Measurements from ENCODE around the gene PAF1.

Gene PAF1

DNA sequence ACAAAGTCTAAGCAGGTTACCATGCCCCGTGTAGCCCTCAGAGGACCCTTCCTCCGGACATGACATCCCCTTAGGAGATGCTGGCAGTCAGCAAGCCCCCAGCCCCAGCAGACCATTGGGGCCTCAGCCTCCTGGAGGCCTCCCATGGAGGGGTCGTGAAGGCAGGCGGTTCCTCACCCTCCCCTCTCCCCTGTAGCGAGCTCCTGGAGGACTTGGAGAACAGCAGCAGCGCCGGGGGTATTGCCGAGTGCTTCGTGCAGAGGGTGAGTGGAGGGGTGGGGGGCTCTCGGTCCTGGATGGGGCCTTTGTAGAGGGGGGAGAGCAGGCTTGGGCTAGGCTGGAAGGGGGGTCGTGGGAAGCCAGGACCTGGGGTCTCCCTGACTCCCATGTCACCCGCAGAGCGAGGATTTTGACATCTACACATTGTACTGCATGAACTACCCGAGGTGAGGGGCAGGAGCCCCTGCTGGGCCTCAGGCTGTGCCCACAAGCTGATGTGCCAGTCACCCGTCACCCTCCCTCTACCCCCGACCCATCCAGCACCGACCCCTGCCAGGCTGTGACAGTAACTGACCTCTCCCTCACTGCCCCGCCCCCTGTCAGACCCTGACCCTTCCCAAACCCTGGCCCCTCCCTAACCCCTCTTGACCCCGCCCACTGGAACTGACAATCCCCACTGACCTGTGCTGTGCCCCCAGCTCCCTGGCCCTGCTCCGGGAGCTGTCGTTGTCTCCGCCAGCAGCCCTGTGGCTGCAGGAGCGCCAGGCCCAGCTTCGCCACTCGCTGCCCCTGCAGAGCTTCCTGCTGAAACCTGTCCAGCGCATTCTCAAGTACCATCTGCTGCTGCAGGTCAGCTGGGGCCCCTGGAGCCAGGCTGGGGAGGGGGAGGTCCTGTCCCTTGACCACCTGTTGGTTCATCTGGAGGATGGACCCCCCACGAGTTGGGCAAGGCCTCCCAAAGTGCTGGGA lies 25.5 kb upstream of the PAF1 start:
- DNase-seq = no peak

DNA sequence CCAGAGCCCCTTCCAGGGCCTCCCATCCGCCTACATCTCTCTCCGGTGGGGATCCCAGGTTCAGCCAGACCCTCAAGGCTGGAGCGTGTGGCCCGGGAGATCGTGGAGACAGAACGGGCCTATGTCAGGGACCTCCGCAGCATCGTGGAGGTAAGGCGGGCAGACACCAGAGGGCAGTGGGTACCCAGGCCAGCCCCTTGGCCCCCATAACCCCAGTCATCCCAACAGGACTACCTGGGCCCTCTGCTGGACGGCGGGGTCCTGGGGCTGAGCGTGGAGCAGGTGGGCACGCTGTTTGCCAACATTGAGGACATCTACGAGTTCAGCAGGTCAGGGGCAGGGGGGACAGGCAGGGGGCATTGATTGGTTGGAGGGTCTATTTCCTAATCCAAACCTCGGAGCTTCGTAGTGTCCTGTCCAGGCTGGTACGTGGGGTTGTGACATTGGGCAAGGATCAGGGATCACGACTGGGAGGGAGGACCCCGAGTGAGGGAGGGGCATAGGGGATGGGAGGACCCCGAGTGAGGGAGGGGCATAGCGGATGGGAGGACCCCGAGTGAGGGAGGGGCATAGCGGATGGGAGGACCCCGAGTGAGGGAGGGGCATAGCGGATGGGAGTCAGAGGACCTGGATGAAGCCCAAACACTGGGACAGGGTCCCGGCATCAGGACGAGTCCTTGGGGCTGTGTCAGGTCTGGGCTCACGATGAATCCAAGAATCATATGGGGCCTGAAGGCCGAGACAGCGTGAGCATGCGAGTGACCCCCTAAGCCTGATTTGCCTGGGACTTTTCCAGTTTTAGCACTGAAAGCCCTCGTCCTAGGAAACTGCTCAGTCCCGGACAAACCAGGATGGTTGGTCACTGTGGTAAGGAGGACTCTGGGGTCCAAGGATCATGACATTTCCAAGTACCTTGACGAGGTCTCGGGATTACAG lies 24.5 kb upstream of the PAF1 start:
- no peak for DNase-seq

DNA sequence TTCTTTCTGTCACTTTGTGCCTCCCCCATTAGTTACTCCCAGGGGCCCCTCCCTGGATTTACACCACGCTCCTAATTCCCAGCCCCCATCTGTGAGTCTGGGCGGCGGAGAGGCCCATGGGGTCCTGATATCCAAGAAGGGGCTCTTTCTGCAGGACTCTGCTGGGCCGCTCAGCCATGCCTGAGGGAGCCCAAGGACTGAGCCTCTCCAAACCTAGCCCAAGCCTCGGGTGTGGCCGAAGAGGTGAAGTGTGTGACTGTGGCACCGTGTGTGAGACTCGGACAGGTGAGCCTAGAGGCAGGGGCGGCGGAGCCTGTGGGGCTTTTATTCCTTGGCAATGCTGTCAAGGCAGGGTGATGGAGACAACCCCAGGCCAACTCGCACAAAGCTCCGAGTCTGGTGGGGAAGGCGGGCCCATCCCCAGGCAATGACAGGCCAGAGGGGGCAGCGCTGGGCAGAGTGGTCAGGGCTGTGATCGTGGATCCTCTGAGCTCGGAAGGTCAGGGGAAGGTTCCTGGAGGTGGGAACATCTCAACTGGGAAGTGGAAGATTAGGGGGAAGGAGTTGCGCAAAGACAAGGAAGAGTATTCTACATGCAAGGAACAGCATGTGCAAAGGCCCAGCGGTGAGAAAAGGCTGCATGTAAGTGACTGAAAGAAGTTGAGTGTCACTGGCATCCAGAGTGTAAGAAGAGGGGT lies 23.2 kb upstream of the PAF1 start:
- no peak for DNase-seq

DNA sequence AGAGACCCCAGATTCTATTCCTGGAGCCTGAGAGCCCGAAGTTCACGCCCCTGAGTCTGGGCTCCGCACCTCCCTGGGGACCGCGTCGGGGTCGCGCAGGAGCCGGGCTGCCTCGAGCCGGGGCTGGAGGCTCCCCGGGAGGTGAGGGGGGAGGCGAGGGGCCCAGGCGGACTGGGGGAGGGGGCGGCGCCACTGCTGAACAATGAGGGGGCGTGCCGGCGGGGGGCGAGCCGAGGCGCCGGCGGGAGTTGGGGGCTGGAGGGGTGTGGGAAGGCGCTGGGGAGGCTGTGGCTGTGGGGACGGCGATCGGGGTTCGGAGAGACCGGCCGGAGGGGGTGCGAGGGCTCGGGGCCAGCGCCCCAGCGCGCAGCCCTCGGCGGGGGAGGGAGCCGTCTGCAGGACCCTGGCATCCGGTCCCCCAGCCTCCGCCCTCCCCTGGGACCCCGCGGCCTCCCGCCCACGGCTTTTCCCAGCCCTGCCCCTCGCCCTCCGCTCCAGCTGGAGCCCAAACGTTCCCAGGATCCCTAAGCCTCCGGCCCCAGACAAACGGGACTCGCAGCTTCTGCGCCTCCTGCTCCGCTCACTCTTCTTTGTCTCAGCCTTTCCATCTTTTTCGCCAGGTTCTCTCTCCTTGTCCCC lies 22.5 kb upstream of the PAF1 start:
- peak in 1 of 2 experiments; percentile 56 for DNase-seq

DNA sequence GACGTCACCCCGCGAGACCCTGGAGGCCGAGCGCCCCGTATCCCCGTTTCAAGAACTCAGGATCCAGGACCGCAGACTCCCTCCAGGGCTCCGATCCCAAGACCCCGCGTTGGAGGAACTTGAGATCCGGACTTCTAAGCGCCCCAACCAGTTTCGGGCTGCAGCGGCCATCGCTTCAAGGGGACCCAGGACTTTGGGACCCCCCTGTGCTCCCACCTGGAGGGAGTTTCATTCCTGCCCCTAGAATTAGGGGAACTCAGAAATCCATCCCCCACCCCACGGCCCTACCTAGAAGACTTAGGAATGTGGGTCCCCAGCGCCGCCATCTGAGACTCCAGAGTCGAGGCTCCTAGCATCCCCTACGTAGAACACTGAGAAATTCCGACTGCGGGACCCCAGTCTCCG lies 22.0 kb upstream of the PAF1 start:
- no peak for DNase-seq

DNA sequence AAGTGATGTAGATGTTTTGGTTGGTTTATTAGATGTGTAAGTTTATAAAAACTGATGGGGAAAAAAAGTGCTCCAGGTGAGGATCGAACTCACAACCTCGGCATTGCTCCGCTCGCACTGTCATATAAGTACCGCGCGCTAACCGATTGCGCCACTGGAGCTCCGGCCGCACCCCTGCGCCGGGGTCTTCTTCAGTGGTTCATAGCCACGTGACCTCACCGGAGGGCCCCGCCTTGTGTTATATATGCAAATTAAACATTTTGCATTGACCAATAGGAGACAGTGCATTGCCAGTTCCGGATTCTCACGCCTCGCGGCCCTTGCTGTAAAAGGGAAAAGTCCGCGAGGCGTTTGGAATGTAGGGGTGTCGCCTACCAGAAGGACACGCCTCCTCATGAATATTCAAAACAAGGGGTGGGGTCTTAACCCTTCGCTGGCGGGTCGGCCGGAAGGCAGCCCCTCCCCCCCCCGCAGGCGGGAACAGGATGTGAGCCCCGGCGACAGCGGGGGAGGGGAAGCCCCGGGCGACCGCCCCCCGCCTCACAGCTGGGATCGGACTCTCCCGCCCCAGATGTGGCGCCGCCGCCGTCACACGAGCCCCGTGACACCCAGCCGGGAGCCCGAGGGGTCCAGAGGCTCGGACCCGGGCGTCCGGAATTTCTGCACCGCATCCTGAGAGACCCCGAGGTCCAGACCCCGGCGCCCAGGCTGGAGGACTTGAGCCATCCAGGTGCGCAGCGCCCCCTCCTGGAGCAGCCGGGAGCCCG lies 21.4 kb upstream of the PAF1 start, which contains the start of gene PLEKHG2:
PLEKHG2 (plus strand) TSS at position 570 of the 767 bp plus-strand sequence. CDS start 1,418 bp downstream, outside the sequence.
- peak; percentile 99 to 100 for DNase-seq

DNA sequence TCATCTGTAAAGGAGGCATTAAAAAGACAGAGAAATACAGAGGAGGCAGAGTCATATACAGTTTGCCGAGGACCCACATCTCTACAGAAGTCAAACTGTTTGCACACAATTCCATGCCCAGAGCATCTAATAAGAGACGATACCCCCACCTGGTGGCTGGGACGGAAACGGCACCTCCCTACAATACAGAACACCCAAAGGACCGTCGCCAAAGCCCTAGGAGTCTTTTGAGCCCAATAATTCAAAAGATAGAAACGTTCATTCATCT lies 20.9 kb upstream of the PAF1 start:
- DNase-seq = peak; percentile 93 to 95

DNA sequence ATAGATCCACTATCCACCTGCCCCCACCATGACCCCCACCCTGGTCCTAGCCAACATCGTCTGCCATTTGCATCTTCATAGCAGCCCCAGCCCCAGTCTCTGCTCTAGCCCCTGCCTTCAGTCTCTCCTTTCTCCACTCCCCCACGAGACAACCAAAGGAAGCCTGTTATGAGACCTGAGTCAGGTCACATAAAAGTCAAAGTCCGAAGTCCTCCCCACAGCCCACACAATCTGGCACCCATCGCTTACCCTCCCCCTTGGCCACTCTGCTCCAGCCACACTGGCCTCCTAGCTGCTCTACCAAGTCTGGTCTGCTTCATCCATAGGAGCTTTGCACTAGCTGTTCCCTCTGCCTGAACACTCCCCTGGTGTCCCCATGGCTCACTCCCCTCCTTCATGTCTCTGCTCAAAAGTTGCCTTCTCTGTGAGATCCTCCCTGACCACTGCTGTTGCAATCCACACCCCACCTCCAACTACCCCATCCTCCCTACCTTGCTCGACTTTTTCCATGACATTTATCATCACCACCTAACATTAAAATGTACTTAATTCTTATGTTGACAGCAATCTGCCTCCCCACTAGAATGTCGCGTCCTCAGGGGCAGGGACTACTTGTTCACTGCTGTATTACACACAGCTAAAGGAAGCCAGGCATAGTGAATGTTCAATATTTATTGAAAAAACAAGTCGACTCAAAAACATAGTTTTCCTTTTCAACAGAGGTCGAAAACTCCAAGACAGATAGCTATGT lies 20.4 kb upstream of the PAF1 start:
- no peak for DNase-seq

DNA sequence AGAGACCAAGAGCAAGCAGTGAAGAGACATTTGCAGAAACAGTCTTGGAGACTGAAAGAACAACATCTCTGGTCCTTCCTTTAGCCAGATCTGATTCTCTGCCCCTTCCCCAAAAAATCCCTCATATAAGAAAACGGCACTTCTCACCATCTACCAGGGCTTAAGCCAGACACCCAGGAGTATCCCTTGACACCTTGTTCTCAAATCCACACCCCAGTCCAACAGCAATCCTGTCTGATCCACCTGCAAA lies 19.9 kb upstream of the PAF1 start:
- DNase-seq = no peak

DNA sequence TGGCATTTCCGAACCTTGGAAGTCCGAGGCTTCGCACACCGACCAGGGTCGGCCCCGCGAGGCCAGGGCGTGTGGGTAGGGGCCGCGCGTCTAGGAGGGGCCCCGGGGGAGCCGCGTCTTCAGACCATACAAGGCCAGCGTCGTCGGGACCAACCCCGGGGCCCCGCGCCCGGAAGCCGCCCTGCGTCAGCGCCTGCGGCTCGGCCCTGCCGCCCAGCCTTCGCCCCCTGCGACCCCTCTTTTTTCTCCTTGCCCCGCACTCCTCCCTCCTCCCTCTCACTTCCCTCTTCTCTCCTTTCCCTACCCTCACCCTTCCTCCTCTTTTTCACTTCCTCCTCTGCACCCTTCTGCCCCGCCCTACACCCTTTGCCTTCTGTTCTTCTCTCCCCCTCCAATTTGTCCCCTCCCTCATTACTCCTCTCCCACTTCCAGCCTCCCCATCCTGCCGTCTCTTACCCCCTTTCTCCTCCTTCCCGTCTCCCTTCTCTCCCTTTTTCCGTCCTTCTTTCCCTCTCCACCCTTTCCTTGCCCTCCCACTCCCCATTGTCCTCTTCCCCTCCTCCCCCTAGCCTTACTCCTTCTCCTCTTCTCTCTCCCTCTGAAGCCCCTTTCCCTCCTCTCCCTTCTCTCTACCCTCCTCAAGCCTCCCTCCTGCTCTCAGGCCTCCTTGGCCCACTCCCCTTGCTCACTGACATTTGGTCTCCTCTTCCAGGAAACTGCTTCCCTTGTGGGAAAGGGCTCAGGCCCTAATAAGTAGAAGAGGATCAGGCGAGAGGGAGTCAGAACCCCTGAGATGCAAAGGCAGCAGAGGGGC lies 19.3 kb upstream of the PAF1 start:
- DNase-seq = peak in 1 of 2 experiments; percentile 49

DNA sequence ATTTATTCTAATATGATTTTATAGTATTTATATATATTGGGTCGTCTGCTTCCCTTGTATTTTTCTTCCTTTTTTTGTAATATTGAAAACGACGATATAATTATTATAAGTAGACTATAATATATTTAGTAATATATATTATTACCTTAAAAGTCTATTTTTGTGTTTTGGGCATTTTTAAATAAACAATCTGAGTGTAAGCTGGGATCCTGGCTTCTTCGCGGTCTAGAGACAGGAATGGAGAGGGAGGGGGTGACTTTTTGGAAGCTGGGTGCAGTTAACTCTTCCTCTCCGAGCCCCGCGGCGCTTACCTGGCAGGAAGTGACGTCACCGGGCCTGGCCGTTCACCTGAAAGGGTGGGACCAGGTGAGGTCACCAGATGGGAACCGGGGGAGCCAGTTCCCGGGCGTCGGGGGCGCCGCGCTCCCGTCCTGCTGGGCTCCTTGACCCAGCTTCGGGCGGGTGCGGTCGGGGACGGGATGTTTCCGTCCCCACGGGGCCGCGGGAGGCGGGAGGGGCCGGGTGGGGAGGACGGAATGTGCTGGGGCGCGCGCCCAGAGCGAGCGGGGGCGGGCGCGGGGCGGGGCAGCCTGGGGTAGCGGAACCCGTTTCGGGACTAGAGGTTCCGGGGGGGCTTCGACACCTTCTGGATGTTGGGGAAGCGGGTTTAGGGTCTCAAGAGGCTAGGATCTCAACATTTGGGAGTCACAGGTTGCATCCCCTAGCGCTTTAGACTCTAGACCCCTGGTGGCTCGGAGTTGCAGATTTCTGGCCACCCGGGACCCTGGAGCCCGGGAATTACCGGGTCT lies 18.5 kb upstream of the PAF1 start:
- DNase-seq = peak in 1 of 2 experiments; percentile 49

DNA sequence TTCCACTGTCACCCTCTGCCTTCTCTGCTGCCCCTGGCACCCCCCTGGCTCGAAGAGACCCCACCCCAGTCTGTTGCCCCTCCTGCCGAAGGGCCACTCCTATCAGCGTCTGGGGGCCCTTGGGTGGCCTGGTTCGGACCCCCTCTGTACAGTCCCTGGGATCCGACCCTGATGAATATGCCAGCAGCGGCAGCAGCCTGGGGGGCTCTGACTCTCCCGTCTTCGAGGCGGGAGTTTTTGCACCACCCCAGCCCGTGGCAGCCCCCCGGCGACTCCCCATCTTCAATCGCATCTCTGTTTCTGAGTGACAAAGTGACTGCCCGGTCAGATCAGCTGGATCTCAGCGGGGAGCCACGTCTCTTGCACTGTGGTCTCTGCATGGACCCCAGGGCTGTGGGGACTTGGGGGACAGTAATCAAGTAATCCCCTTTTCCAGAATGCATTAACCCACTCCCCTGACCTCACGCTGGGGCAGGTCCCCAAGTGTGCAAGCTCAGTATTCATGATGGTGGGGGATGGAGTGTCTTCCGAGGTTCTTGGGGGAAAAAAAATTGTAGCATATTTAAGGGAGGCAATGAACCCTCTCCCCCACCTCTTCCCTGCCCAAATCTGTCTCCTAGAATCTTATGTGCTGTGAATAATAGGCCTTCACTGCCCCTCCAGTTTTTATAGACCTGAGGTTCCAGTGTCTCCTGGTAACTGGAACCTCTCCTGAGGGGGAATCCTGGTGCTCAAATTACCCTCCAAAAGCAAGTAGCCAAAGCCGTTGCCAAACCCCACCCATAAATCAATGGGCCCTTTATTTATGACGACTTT lies 17.7 kb upstream of the PAF1 start:
- no peak for DNase-seq

DNA sequence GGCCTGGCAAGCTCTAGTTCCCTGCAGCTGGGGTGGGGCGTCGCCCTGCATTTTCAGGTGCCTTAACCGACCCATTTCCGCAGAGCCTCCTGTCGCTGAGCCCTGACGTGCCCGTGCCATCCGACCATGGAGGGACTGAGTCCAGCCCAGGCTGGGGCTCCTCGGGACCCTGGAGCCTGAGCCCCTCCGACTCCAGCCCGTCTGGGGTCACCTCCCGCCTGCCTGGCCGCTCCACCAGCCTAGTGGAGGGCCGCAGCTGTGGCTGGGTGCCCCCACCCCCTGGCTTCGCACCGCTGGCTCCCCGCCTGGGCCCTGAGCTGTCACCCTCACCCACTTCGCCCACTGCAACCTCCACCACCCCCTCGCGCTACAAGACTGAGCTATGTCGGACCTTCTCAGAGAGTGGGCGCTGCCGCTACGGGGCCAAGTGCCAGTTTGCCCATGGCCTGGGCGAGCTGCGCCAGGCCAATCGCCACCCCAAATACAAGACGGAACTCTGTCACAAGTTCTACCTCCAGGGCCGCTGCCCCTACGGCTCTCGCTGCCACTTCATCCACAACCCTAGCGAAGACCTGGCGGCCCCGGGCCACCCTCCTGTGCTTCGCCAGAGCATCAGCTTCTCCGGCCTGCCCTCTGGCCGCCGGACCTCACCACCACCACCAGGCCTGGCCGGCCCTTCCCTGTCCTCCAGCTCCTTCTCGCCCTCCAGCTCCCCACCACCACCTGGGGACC lies 16.9 kb upstream of the PAF1 start:
- no peak for DNase-seq

DNA sequence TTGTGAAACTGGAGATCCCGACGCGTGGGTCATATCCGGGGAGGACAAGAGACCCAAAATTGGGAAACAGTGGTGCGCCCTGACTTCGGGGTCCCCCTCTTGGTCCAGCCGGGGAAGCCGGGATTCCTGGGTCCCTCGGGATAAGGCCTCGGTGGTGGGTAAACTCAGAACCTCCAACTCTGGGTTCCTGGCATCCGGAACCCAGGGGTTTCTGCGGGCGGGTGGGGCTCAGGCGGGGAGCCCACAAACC lies 16.4 kb upstream of the PAF1 start:
- DNase-seq = no peak

DNA sequence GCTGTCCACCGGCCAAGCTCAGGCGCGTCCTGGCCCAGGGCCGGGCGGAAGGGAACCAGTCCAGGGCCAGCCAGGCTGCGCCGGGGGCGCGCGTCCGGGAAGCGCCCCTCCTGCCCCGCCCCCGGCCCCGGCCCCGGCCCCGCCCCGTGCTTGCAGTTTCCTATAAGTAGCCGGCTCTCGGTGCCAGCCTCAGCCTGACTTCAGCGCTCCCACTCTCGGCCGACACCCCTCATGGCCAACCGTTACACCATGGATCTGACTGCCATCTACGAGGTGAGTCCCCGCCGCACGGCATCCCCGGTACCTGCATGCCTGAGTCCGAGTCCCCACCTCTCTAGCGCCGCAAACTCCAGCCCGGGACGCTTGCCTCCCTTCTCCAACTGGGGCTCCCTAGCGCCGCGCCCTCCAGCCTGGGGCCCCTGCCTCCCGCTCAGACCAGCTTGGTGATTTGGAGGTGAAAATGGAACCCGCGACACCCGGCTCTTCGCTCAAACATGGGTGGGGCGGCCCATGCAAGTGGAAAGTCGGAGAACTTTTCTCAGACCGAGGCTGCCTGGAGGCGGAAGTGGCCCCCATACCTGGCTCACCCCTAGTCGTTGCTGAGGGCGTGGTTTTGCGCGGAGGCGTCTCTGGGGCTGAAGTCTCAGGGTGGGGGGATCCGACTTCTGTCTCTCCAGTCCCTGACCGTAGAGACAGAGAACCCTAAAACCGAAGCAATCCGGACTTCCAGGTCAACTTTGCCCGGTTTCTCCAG lies 15.9 kb upstream of the PAF1 start, which contains the start of gene ZFP36:
ZFP36 (plus strand) TSS at position 192 of the 754 bp plus-strand sequence; CDS start at position 250, 58 bp downstream.
- peak; percentile 60 to 87 for DNase-seq

DNA sequence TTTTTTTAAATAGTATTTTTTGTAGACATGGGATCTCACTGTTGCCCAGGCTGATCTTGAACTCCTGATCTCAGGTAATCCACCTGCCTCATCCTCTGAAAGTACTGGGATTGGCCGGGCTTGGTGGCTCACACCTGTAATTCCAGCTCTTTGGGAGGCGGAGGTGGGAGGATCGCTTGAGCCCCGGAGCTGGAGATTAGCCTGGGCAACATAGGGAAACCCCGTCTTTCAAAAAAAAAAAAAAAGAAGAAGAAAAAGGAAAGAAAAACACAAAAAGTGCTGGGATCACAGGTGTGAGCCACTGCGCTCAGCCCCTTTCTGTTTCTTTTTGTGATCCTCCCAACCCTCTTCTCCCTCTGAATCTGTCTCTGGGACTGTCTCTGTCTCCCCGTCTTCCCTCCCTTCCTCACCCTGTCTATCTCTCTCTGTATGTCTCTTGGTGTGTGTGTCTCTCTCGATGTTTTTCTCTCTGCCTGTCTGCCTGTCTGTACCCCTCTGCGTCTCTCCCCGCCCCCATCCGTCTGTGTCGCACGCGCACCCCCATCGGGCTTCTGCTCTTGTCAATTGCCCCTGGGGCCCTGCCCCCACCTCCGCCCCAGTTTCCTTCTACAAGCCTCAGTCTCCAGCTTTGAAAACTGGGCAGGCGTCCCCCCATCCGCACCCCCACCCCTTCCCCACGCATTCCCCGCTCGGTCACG lies 15.2 kb upstream of the PAF1 start:
- DNase-seq = no peak

Data from NCI-H446 (cell line).